HG02981 (cell line): ENCODE measurements around the gene PCK1.
"Not testable (repeated sequence)": the region's sequence is repeated elsewhere in the genome, so short reads cannot be mapped to it uniquely, and the experiment has no call there.

Source experiments
- ATAC-seq: cut with Tn5 transposase; IDR thresholded peaks from one replicate; pipeline ENCODE4 v1.9.1; 2021; ENCODE audit warnings: mild to moderate bottlenecking, moderate library complexity; ENCODE audit not compliant: unreplicated experiment

The PCK1 gene

DNA sequence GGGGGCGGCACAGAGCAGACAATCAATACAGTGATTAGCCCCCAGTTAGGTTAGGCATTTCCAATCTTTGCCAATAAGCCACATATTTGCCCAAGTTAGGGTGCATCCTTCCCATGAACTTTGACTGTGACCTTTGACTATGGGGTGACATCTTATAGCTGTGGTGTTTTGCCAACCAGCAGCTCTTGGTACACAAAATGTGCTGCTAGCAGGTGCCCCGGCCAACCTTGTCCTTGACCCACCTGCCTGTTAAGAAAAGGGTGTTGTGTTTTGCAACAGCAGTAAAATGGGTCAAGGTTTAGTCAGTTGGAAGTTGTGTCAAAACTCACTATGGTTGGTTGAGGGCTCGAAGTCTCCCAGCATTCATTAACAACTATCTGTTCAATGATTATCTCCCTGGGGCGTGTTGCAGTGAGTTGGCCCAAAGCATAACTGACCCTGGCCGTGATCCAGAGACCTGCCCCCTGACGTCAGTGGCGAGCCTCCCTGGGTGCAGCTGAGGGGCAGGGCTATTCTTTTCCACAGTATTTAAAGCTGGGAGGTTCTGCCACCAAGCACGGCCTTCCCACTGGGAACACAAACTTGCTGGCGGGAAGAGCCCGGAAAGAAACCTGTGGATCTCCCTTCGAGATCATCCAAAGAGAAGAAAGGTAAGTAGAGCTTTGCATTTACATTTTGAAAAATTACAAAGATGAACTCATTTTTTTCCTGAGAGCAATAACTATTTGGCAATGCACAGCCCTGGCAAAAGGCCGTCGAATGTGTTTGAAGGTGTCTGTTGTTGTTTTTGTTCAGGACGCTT, at the start of gene PCK1:
Gene PCK1, plus strand, starts transcription at position 557 of the 802 bp plus-strand sequence. CDS start 302 bp downstream, outside the sequence.
- ATAC-seq, result no peak

DNA sequence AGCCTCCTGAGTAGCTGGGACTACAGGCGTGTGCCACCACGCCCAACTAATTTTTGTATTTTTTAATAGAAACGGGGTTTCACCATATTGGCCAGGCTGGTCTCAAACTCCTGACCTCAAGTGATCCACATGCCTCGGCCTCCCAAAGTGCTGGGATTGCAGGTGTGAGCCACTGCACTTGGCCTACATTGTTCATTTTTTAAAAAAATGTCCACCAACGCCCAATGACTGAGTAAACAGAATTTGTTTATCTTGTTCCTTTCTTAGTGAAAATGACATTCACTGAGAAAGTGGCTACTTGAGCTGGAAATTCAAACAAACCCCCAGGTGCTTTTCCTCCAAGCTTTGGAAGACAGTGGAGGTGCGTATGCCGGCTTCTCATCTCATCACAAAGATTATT, 49.2 kb upstream of the PCK1 start:
- ATAC-seq, result not testable (repeated sequence)

DNA sequence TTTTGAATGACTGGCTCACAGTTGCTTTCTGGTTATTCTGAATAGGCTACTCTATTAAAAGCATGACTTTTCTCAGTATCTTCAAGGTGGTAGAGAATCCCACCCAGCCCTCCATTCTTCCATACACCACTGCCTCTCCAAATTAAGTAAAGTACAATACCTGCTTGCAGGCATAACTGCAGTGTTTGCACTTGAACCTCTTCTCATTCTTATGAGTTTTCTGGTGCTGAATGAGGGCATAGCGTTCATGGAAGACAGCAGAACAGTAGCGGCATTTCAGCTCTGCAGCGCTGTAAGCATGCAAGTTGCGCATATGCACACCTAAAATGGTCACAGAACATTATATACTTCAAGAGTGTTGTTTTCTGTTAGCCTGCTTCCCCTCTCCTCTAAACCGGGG, 48.5 kb upstream of the PCK1 start:
- no peak for ATAC-seq

DNA sequence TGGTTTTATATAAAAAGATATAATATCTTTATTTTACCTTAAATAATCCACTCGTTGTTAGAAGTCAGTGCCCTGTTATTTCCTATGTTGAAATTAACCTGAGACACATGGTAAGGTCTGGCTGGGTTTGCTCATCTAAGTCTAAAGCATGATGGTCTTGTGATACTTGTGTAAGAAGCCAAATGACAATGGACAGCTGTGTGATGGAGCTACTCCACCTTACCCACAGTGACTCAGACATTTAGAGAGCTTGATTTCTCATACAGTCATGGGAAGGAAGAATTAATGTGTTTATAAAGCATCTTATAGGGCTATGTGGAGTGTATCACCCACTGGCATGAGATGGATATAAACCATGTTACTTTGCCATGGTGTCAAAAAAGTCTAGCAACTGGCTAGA, 47.7 kb upstream of the PCK1 start:
- no peak for ATAC-seq

DNA sequence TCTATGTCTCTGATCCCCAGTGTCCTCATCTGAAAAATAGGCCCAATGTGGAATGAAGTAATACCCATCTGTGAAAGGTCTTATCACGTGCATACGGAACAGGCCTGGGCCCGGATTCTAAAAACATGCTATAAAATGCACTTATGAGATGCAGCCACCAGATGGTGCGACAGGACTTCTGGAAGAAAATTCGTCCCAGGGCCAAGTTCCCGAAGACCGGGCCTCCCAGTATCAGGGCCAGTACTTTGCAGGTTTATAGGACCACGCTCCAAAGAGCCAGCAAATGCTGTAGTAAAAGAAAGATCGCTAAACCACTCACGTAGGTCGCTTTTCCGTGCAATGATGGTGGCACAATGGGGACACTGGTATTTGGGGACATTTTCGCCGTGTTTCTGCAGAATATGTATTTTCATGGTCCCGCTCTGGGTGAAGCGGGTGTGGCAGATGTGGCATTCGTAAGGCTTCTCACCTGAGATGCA, 46.6 kb upstream of the PCK1 start:
- ATAC-seq, result no peak

DNA sequence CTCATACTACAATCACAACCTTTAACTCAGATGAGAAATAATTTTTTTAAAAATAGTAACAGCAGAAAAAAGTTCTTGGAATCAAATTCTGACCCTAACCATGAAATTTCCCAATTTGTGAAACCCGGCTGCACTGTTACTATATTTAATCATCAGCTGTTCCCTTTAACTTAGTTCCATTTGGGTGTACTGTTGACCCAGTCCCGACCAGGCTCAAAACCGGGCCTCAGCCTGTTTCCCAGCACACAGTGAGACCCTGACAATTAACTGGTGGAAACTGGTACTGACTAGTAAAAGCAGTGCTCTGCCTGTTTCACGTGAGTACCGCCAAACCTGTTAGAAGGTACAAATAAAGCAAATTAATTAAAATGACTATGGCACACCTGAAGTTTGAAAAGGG, 43.0 kb upstream of the PCK1 start:
- no peak for ATAC-seq

DNA sequence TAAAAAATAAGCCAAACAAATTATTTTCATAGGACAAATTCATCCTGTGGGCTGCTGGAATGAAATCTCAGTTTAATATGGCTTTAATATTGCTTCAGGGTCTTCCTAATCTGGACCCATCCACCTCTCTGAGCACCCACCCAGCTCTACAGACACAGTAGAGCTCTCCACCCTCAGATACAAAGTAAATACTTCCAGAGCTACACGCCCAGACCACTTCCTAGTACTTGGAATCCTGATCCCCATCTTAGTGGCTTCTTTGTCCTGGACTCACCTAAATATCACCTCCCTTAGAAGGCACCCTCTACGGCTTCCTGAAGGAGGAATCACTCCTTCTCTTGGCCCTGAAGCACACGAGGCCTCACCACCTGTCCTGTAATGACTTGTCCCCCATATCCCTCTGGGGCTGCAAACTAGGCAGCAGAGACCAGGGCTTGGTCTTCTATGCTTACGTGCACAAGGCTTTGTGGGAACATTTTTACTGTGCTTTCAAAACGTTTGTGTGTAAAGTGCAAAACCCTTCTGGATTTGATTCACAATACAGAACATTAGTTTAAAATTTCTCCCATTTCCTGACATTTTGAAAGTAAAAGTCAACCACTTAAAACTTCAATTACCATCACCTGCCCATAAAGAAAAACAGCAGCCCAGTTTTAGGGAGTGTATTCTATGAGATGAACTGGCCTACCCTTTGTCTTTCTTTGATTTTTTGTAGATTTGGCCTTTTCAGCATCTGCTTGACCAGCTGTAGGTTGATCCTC, 38.4 kb upstream of the PCK1 start:
- no peak for ATAC-seq

DNA sequence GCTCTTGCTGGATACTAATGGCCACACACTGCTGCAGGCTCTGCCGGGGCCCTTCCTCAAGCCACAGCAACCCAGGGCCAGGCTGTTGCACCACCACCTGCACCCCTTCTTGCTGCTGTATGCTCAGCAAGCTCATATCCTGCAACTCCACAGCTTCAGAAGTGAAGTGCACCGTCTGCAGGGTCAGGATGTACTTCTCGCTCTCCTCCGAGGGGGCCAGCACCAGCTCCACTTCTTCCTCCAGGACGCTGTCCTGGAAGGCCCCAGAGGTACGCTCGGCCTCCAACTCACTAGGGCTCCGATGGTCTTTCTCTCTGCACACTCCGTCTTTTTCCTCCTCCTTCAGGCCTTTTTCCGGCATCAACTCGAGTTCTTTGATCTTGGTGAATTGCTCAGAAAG, 37.1 kb upstream of the PCK1 start:
- no peak for ATAC-seq

DNA sequence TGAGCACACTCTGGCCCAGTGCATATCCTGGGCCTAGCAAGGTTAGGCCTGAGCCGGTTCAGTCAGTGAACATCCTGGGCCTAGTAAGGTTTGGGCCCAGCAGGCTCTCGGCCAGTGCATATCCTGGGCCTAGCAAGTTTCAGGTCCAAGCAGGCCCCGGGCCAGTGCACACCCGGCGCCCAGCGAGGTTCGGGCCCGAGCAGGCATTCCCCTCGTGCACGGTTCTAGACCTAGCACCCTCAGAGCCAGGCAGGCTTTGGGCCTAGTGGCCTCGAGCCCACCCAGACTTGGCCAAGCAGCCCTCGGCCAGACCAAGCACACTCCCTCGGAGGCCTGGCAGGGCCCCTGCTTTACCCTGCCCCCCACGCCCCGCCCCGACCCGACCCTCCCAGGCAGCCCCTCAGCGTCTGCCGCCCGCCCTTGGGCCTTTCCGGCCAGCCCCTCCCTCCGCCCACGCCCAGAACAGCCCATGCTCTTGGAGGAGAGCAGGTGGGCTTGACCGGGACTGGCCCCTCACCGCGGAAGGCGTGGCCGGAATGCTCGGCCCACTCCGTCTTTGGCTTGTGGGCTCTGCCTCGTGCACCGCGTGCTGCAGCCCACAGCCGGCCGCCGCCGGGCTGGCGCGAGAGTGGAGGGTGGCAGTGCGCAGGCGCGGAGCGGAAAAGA, 36.3 kb upstream of the PCK1 start, which contains the start of gene CTCFL:
Gene CTCFL, minus strand, starts transcription at position 630 of the 666 bp plus-strand sequence. CDS start 935 bp downstream, outside the sequence.
- no peak for ATAC-seq

DNA sequence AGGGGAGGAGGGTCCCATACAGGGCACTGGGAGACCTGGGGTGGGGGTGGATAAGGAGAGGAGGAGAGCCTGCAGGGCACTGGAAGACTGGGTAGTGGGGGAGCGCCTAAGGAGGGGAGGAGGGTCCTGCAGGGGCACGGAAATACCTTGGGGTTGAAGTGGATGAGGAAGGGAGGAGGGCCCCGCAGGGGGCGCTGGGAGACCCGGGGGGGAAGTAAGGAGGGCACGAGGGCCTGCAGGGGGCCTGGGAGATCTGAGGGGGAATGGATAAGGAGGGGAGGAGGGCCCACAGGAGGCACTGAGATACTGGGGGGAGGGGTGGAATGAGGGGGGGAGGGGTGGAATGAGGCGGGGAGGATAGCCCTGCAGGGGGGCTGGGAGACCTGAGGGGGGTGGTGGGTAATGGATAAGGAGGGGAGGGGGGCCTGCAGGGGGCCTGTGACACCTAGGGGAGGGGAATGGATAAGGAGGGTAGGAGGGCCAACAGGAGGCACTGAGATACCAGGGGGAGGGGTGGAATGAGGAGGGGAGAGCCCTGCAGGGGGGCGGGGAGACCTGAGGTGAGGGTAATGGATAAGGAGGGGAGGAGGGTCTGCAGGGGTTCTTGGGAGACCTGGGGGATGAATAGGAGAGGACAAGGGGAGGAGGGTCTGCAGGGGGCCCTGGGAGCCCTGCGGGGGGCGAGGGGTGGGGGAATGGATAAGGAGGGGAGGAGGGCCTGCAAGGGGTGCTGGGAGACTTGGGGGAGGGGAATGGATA, 35.4 kb upstream of the PCK1 start:
- ATAC-seq, result no peak

DNA sequence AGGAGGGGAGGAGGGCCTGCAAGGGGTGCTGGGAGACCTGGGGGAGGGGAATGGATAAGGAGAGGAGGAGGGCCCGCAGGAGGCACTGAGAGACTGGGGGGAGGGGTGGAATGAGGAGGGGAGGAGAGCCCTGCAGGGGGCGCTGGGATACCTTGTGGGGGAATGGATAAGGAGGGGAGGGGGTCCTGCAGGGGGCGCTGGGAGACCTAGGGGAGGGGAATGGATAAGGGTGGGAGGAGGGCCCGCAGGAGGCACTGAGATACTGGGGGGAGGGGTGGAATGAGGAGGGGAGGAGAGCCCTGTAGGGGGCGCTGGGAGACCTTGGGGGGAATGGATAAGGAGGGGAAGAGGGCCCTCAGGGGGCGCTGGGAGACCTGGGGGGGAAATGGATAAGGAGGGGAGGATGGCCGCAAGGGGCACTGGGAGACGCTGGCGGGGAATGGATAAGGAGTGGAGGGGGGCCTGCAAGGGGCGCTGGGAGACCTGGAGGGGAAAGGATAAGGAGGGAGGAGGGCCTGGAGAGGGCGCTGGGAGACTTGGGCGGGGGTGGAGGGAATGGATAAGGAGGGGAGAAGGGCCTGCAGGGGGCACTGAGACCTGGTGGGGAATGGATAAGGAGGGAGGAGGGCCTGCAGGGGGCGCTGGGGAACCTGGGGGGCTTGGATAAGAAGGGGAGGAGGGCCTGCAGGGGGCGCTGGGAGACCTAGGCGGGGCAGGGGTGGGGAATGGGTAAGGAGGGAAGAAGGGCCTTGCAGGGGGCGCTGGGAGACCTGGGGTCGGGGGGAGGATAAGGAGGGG, 34.6 kb upstream of the PCK1 start:
- no peak for ATAC-seq

DNA sequence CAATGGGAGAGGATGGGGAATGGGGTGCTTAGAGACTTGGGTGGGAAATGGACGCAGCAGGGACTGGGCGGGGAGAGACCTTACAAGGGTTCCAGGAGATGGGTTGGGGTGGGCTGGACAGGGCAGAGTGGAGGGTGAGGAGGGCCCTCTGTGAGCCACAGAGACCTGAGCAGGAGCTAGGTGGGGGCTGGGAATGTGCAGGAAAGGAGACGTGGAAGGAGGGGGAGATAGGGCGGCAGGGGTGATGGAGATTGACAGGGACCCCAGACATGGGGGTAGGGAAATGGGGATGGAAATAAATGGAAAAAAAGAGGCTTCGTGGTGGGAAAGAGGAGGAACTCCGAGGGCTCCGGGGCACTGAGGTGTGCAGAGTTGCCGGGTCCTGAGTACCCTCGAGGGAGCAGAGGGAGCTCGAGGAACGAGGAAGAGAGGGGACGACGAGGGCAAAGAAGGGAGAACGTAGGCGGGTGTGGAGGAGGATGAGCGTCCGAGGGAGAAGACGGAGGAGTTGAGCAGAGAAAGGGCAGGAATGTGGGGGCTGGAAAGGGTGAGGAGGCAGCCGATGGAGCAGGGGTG, 33.9 kb upstream of the PCK1 start:
- no peak for ATAC-seq

DNA sequence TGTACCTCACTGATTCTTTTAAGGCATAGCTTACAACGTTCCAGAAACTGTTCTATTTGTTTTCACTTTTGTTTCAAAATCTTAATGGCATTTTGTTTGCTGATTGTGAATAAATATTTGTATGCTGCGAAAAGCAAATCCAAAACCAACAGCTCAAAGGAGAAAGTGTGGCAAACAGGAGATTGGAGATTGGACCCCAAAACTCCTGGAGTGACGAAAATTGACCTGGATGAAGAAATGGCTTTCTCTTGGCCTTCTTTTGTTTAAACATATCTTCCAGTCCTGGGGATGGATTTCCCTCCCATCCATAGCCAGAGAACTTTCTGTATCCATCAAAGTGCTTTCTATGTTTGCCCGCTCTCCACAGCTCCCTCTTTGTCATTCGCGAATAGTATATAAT, 33.2 kb upstream of the PCK1 start:
- no peak for ATAC-seq

DNA sequence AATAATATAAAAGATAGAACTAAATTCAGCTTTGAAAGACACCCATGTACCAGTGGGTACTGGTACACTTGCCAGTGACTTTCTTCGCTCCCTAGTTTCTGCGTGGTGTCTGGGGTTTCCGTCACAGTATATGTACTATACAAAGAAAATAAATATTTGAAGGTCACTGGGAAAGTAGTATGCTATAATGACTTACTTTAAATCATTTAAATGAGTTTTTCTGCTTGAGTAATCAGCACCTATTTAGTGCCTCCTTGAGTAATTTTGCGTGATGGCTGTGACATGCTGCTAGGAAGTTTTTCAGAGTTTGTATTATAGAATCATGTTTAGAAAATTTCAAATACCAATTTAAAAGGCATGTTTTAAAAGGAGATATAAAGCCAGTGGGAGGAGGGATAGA, 32.8 kb upstream of the PCK1 start:
- no peak for ATAC-seq

DNA sequence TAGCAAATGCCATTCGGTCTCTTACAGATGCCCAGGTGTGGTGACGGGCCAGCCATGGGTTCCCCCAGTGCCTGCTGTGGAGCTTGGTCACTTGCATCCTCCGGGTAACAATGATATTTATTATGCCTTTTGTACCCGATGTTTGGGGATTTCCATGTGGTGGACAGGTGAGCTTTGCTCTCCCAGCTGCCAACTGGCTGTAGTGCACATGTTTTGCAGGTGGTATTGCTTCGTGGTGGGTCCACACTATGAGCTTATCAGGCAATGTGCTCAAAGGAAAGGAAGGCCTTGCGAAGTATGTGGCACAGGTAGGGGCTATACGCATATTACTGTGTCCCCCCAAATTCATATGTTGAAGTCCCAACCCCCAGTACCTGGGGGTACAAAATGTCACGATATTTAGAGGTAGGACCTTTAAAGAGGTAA, 31.7 kb upstream of the PCK1 start:
- ATAC-seq, result no peak

DNA sequence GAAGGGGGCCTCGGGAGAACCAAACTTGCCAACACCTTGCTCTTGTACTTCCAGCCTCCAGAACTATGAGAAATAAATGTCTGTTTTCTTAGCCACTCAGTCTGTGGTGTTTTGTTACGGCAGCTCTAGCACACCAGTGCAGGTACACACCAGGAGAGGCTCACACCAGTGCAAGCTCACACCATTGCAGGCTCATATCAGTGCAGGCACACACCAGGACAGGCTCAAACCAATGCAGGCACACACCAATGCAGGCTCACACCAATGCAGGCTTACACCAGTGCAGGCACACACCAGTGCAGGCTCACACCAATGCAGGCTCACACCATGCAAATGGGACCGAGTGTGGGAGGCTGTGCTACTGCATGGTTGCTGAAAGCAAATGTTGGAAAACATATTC, 31.1 kb upstream of the PCK1 start:
- no peak for ATAC-seq

DNA sequence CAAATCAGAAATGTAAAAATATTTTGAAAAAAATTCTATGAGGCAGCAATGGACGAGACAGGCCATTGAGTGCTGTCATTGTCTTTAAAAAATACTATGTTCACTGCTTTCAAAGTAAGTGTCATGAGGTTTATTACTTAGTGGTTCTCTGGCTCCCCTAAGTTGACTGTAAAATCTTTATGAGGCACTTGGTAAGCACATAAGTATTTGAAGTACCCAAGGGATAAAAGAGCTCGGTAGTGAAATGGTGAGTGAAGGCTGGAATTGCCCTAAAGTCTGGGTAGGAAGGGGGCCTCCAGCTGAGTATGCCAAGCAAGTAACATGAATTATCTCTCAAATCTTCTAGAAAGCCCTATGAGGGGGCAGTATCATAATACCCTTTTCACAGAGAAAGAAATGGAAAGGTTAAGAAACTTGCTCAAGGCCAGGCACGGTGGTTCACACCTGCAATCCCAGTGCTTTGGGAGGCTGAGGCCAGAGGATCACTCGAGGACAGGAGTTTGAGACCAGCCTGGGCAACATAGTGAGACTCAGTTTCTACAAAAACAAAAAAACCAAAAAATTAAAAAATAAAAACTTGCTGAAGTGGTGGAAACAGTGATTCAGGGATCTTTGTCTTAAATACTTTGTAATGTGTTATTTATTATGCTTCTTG, 30.5 kb upstream of the PCK1 start:
- no peak for ATAC-seq

DNA sequence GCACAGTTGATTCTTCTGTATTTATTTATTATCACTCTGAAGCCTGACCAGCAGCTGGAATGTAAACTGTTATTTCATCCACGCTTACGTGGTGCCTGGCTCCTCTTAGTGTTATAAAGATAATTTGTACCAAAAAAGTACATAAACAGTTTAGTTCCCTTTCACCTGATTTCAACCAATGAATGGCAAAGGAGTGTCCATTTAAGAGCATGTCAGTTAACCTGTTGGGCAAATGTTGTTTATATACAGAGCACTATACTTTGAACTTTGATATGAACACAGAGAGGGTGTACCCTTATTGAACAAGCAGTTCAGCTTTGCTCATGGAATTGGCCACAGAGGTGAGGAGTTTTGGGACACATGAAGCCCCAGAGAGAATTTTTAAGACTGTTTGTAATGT, 28.8 kb upstream of the PCK1 start:
- ATAC-seq, result no peak

DNA sequence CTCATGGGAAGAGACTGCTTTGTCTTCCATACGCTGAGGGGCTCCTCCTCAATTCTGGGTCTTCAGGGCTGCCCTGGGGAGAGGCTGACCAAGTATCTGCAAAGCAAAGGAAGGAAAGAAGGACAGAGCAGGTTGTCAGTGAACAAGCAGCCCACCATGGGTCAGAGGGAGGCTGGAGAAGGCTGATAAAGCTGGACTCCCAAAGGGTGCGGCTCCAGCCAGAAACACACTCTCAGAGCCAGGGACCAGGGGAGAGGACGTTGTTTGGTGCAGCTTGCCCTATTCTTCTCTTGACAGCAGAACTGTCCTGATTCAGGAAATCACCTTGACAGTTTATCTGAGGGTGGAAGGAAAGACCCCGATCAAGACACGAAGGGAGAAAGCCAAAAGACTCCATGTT, 25.6 kb upstream of the PCK1 start:
- no peak for ATAC-seq
